ENCODE measurements around the gene MAP3K4.
"Not testable (repeated sequence)": the region's sequence is repeated elsewhere in the genome, so short reads cannot be mapped to it uniquely, and the experiment has no call there.

The MAP3K4 gene

DNA sequence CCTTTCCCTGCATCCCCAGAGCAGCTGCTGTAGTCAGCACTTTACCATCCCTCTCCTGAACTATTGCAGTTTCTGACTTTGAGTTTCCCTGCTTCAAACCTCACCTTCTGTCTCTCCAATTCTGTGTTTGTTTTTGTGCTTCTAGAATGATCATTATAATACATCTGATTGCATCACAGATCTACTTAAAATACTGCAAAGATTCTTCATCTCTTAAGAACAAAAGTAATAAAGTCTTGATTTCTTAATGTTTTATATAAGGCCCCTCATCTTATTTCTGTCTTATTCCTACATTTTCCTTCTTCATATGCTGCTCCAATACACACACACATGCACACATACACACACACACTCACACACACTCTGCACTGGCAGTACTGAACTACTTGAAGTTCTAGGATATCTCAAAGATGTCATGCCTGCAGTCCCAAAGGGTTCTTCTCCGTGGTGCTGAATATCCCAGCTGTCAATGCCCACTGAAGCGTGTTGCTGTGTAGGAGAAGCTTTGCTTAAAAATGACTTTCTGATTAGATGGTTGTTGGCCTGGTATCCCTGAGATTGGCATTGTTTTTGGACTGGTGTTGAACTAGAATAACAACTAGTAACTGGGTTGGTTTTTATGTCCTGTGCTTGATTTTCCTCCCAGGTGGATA, 97.2 kb downstream of the MAP3K4 start:
- DNase-seq (ENCODE audit: low spot score) = no peak

DNA sequence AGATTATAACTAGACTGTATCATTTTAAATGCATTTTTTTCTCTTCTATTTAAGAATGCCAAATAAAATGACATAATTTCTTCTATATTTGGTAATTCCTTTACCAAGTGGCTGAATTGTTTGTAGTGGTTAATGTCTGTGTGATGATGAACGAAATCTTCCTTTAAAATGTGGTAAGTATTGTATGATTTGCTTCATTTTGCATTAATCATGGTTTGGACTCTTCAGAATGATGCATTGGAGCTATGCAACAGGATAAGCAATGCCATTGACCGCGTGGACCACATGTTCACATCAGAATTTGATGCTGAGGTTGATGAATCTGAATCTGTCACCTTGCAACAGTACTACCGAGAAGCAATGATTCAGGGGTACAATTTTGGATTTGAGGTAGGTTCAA, 99.6 kb downstream of the MAP3K4 start:
- no peak for DNase-seq (ENCODE audit: low spot score)

DNA sequence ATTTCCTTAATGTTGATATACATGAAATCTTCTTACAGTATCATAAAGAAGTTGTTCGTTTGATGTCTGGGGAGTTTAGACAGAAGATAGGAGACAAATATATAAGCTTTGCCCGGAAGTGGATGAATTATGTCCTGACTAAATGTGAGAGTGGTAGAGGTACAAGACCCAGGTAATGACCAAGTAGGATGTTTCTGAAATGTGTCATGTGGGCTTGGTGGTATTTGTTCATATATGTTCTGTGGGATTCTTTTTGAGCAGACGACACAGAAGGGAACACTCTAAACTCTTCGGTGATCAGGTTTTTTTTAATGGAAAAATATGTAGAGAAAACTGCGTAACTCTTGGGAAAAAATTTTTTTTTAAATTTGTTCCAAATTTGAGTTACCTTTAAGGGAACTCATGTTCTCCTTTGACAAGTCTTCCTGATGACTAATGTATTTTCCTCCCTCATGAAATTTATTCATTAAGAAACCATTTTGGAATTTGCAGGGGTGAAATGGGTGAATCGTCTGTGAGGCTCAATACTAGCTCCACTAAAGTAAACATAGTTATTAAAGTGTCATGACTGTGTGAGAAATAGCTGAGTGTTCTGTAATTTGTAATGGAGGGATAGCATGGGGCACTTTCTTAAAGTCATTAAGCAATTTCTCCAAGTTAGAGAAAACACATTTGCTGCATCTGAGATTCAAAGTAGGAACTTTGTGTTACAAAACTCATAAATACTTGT, 100.6 kb downstream of the MAP3K4 start:
- DNase-seq (ENCODE audit: low spot score) = no peak

DNA sequence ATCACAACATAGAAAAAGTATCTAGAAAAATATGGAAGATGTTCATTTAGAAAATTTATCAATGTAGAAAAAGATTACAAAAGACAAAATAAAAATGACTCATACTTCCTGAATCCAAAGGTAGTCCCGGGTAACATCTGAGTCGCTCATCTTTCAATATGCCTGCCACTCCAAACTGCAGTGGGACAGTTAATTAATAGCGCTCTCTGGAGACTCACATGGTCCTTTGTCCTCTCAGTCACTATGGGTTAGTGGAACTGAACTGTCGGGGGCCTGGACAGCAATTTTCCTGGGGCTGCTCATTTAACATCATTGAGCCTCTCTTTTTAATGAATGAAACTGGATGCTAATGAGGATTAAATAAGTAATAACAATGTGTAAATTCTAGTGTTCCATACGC, 103.4 kb downstream of the MAP3K4 start:
- no peak for DNase-seq (ENCODE audit: low spot score)

DNA sequence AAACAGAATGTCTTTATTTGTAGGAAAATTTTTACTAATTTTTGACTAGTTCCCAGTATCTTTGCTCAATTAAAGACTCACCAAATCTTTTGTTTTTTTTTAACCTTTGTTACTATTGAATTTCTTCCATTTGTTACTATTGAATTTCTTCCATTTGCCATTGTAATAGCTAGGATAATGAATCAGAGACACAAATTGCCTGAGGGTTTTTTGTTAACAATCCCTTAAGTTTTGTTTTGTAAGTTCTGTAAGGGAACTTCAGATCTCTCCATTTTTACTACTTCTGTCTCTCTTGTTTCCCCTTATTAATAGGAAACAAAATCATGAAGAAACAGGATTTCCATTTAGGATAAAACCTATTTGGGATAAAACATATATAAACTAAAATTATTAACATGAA, 104.3 kb downstream of the MAP3K4 start:
- DNase-seq (ENCODE audit: low spot score) = no peak

DNA sequence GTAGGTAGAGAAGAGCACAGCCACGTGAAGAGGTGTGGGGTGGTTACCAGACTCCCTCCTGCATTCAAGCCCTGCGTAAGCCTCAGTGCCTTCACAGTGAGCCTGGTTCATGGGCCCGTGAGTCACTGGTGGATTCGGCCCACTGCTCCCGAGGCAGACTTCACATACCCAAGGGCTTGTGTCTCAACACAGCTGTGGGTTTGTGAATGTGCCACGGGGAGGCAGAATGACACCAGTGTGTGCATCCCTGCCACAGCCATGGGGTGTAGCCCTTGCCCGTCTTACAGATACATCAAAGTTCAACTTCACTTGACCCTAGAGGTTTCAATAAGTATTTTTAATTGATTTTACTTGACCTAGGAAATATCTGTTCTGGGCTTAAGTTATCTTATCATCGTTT, 108.5 kb downstream of the MAP3K4 start:
- DNase-seq (ENCODE audit: low spot score) = no peak

DNA sequence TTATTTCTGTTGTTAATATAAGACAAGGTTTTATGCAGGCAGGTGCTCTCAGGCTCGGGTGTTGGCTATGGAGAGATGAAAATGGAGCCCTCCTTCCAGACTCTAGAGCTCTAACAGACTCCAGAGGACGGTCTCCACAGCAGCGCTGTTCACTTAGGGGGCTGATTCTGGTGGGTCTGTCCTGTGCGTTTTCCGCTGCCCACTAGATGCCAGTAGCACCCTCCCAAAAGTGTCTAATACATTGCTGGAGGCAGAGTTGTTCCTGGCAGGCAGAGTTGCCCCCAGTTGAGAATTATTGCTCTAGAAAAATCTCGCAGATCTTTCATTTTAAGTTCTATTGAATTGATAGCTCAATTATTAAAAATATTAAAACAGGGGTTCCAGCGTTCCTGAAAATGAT, 109.9 kb downstream of the MAP3K4 start:
- DNase-seq (ENCODE audit: low spot score) = no peak

DNA sequence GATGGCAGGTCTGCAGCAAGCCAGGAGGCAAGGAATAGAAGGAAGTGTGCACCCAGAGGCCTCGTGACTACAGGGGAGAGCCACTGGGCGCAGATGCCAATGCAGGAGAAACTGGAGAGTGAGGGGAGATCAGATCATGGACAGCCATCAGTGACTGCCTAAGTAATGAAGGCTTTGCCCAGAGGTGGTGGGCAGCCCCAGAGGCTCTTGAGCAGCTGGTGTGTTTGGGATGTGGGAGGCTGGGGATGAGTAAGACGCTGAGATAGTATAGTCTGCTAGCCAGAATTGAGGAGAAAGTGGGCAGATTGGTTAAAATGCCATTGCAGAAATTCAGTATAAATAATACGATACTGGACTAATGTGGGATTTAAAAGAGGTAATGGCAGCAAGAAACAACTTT, 111.9 kb downstream of the MAP3K4 start:
- no peak for DNase-seq (ENCODE audit: low spot score)

DNA sequence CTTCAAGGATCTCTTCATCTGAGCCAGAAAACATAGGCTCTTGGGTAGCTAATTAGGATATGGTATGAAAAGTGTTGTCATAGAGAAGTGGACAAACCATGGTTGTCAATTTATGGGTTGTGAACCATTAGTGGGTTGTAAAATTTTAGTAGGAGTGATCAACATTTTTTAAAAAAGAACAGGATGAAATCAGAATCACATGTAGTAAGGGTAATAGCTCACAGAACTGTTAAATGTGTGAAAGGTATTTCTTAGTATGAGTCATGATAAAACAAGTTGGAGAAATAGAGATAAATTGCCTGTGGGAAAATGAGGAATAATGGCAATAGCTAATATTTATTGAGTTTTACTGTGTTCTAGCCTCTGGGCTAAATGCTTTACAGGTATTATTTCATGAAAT, 113.4 kb downstream of the MAP3K4 start:
- no peak for DNase-seq (ENCODE audit: low spot score)

DNA sequence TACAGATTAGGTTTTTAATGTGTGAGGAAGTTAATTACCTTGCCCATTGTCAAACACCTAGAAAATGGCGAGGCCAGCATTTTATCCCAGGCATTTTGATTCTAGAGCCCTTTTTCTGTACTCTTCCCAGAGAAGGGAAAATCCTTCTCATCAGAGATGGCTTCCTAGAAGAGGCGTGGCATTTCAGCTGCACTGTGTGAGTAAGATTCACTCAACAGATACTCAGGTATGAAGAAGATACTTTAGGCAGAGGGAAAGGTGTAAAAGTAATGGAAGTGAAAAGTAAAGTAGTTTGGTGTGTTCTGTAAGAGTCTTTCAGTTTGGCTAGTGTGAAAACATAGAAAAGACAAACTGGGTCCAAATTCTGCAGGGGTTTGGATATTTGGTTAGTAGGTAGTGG, 113.8 kb downstream of the MAP3K4 start:
- DNase-seq (ENCODE audit: low spot score) = no peak

DNA sequence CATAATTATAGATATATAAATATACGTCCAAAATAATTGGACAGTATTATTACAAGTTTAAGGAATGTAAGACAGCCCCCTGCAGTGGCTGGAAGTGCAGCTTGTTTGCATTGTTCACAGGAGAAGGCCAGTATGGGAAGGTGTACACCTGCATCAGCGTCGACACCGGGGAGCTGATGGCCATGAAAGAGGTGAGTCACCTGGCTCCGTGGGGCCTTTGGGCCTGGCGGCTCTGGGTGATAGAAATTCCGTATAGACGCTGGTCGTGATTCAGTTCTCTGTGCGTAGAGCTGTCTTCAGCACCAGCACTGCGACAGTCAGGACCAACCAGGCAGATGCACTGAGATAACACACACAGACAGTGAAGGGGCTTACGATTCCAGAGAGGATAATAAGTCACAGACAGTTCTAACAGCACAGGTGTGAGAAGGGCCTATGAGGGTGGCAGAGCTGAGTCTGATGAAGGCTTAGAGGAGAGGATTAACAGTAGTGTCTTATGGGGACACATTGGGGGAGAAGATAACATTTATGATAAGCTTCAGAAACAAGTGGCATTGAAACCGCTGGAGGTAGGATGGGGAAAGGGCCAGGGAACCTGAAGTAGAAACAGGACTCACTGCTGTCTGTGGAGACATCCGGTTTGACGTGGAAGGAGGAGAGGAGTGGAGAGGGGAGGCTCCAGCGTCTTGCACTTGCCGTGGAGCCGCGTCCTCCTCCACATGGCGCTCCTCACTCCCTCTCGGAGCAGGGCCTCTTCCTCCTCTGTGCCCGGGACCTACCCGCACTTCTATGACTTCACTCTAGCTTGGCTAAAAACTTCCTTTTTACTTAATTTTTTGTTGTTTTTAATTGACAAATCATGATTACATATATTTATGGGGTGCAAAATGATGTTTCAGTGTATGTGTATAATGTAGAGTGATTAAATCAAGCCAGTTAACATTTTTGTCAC, 116.5 kb downstream of the MAP3K4 start:
- no peak for DNase-seq (ENCODE audit: low spot score)

DNA sequence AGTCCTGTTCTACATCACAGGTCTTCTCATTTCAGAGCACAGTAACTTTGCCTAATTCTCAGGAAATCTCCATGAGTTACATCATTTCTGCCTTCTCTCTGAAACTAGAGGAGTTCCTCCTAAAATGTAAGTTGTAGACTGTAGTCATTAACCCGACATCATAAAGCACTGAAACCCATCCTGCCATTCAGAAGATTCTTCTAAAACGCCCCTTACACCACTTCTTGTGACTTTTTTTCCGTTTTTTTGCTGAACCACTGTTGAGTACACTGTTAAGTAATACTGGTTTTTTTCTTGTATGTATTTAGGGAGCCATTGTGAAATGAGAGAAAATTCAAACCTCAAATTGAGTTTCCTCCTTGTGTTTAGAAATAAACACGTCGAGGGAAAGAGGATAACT, 117.3 kb downstream of the MAP3K4 start:
- DNase-seq (ENCODE audit: low spot score) = no peak

DNA sequence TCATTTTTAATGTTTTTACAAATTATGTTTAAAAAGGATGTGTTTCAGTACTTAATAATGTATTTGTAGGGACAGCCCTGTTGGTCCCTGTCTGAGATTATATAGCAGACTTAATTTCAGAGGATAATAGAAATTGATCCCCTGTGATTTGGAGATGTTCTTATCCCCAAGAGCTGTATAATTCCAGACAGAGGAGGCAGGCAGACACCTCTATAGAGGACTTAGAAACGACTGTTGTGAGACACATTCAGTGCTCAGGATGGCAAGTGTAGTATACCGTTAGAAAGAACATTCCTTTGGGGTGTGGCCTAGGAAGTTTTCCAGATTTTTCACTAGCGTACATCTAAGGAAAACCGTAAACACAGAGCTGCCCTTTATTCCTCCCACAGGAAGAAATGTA, 117.8 kb downstream of the MAP3K4 start:
- no peak for DNase-seq (ENCODE audit: low spot score)

DNA sequence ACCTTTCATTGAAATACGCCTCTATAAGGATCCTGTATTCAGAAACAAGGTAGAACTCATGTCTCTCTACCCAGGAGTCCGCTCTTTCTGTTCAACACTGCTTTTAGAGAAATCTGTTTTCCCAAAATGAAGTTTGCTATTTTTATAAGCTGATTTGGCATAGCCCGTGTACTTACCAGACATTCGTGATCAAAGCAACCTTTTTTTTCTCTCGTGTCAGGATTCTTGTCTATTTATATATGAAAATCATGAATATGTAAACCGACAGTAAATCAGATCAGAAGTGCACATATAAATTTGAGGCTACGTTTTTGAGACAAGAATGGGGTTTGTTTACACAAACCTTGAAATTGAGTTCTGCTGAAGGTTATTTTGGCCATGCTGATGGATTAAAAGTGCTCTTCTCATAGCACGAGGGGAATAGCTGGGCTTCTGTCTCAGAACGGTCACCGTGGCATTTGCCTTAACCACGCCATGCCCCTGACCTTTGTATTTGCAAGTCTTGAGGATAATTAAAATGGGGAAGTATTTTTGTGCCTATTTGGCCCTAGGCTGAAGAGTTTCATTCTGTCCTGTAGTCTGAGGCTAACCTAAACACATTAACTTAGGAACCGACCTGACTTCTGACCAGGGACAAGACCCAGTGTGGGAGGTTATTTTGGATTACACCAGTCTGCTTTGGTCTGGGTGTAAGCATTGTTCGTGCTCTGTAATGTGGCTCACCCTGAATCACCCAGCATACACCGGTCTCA, 118.6 kb downstream of the MAP3K4 start:
- no peak for DNase-seq (ENCODE audit: low spot score)

DNA sequence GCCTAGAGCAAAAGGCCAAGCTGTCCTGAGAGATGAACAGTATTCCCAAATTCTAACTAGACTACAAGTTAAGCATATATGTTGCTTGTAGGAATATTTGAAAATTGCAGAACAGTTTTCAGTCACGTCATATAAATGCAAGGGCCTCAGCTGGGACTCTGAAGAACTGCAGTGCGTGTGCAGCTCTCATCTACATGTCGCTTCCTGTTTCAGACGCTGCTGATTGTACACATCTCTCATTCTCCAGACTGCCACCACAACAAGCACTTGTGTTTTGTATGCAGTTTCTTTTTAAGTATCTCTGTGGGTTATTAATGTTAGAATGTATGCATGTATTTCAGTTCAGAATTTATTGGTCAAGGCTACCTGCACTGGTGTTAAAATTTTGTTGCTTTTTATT, 119.7 kb downstream of the MAP3K4 start:
- DNase-seq (ENCODE audit: low spot score) = no peak

DNA sequence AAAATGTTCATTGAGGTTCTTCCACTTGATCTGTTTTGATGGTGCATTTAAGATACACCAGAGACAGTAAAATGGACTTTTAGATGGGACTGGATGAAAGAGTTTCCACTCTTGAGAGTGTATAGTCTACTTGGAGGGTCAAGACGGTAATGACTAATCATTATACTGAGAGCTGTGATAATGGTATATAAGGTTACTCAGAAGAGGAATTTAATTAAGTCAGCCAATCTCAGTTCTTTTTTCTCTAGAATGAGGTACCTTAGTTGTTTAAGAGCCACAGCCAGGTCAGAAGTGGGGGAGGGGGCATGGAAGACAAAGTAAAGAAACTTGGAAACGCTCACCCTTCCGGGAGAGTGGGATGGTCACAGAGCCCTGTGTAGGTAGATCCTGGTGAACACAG, 123.9 kb downstream of the MAP3K4 start:
- DNase-seq (ENCODE audit: low spot score) = no peak

DNA sequence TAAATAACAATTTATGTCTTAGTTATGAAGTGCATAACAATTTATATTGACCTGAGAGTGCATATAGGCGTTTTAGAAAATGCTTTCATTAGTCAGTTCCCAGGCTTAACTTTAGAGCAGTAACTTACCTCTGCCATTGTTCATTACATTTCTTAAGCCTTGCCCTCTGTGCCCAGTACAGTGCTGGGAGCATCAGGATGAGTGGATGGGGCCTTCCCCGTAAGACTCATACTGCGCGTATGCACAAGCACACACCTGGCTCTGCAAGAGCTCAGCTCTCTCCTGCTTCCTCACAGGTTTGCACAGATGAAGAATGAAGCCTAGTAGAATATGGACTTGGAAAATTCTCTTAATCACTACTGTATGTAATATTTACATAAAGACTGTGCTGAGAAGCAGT, 125.0 kb downstream of the MAP3K4 start:
- no peak for DNase-seq (ENCODE audit: low spot score)

DNA sequence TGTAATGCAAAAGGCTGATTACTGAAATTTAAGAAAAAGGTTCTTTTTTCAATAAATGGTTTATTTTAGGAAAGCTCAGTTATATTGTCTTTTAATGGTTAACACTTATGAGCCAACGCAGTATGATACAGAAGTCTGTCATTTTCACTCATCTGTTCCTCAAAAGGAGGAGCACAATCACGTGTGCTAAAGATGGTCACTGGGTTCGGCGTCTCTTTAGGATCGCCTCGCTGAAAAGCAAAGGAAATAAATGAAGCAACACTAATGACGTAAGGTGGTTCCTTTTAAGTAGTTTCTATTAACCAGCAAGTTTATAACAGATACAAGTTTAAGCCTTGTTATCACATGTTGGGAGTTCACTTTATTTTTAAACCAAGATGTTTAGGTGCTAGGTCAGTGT, 125.7 kb downstream of the MAP3K4 start:
- DNase-seq (ENCODE audit: low spot score) = no peak

DNA sequence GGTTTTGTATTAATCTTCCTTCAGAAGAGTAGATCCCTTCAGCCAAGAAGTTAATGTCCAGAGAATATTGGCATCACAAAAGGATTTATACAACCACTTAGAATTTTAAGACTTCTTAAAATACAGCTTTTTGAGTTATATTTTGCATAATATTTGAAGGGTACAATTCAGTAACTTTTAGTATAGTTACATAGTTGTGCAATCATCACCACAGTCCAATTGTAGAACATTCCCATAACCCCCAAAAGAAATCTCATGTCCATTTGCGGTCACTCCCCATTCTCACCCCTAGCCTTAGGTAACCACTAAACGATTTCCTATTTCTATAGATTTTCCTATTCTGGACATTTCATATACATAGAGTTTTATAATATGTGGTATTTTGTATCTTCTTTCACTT, 126.4 kb downstream of the MAP3K4 start:
- DNase-seq (ENCODE audit: low spot score) = no peak

DNA sequence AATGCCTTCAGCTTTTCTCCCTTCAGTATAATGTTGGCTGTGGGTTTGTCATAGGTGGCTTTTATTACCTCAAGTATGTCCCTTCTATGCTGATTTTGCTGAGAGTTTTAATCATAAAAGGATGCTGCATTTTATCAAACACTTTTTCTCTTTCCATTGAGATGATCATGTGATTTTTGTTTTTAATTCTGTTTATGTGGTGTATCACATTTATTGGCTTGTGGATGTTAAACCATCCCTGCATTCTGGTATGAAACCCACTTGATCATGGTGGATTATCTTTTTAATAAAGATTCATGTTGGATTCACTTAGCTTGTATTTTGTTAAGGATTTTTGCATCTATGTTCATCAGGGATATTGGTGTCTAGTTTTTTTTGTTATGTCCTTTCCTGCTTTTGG, 131.8 kb downstream of the MAP3K4 start:
- DNase-seq (ENCODE audit: low spot score) = not testable (repeated sequence)

DNA sequence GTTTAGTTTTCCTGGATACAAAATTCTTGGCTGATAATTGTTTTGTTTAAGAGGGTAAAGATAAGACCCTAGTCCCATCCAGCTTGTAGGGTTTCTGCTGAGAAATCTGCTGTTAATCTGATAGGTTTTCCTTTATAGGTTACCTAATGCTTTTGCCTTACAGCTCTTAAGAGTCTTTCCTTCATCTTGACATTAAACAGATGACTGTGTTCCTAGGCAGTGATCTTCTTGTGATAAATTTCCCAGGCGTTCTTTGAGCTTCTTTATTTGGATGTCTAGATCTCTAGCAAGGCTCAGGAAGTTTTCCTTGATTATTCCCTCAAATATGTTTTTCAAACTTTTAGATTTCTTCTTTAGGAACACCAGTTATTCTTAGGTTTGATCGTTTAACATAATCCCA, 134.0 kb downstream of the MAP3K4 start:
- no peak for DNase-seq (ENCODE audit: low spot score)

DNA sequence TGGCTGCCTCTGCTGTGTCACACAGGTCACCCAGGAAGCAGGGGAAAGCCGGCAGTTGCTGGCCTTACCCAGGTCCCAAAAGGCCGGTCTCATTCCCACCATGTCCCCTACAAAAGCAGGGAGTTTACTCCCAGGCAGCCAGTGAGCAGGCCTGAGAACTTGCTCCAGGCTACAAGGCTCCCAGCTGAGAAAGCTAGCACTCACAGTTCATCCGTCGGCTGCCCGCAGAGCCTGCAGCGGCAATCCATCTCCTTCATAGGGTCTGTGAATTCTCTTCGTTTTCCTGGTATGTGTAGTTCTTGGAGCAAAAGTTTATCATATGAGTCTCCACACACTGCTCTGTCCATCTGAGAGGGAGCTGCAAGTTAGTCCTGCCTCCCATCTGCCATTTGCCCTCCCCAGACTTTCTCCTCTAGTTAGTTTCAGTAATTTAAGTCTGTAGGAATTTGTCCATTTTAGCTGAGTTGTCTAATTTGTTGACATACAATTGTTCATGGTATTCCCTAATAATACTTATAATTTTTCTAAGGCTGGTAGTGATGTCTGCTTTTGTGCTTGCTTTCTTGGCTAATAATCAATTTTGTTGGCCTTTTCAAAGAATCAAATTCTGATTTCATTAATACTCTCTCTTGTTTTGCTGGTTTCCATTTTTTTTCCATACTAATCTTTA, 135.6 kb downstream of the MAP3K4 start:
- DNase-seq (ENCODE audit: low spot score) = no peak

All from AG08396 (cell line).